ENCODE measurements around the gene CERCAM.

CERCAM gene

GRCh38 chr9:128479262-128479661 lies 58.6 kb downstream of the CERCAM start:
- TF ChIP-seq CTCF (IDR thresholded peaks at IDR 0.05; ENCODE audit: control insufficient read depth, extremely low read depth, insufficient read depth): no peak
- DNase-seq (ENCODE audit: low read depth): no peak
- no peak overlapping the region for H3K4me3 ChIP-seq (ENCODE audit: low read depth, low read length)

- H3K4me3 ChIP-seq (ENCODE audit: low read depth, low read length): no peak overlapping the region
- no peak for TF ChIP-seq CTCF (IDR thresholded peaks at IDR 0.05; ENCODE audit: control insufficient read depth, extremely low read depth, insufficient read depth)
- DNase-seq (ENCODE audit: low read depth): no peak
Observed at GRCh38 chr9:128481561-128481960, 60.9 kb downstream of the CERCAM start.

GRCh38 chr9:128482186-128482585 lies 61.5 kb downstream of the CERCAM start:
- no peak overlapping the region for H3K4me3 ChIP-seq (ENCODE audit: low read depth, low read length)
- no peak for DNase-seq (ENCODE audit: low read depth)

GRCh38 chr9:128484686-128485413 lies 64.2 kb downstream of the CERCAM start:
- H3K4me3 ChIP-seq (ENCODE audit: low read depth, low read length): no peak overlapping the region
- no peak for TF ChIP-seq CTCF (IDR thresholded peaks at IDR 0.05; ENCODE audit: control insufficient read depth, extremely low read depth, insufficient read depth)
- DNase-seq (ENCODE audit: low read depth): no peak

More at GRCh38 chr9:128482186-128482585, 61.5 kb downstream of the CERCAM start:
- TF ChIP-seq CTCF (IDR thresholded peaks at IDR 0.05; ENCODE audit: control insufficient read depth, extremely low read depth, insufficient read depth): no peak

- no peak for DNase-seq (ENCODE audit: low read depth)
- no peak for TF ChIP-seq CTCF (IDR thresholded peaks at IDR 0.05; ENCODE audit: control insufficient read depth, extremely low read depth, insufficient read depth)
- H3K4me3 ChIP-seq (ENCODE audit: low read depth, low read length): no peak overlapping the region
Observed at GRCh38 chr9:128485414-128485855, 64.8 kb downstream of the CERCAM start.

- H3K4me3 ChIP-seq (ENCODE audit: low read depth, low read length): no peak overlapping the region
- no peak for DNase-seq (ENCODE audit: low read depth)
- TF ChIP-seq CTCF (IDR thresholded peaks at IDR 0.05; ENCODE audit: control insufficient read depth, extremely low read depth, insufficient read depth): no peak
Observed at GRCh38 chr9:128486201-128486600, 65.5 kb downstream of the CERCAM start.

Measured in LNCaP clone FGC (cell line).